ENCODE measurements around the gene KRT15.

- TF ChIP-seq EP300 (IDR thresholded peaks at IDR 0.05; ENCODE audit: low read length) (peak; percentile 24; the same call in 1 of the 2 replicates), GABPA (tag; conservative IDR thresholded peaks at IDR 0.05; ENCODE audit: low read depth) (no peak), ZBTB8A (IDR thresholded peaks at IDR 0.05; ENCODE audit: partially characterized antibody) (no peak)
Measured at GRCh38 chr17:41559548-41559947, 40.9 kb upstream of the KRT15 start.
